ENCODE measurements around the gene SARM1. TPM values are rescaled to one million over a fixed set of nuclear protein-coding genes. Genes with fewer than 3 reads are reported as not detected.

SARM1 gene
- total RNA-seq, 2 donors from 2014 or later = 1.3 to 2.0 TPM

DNA sequence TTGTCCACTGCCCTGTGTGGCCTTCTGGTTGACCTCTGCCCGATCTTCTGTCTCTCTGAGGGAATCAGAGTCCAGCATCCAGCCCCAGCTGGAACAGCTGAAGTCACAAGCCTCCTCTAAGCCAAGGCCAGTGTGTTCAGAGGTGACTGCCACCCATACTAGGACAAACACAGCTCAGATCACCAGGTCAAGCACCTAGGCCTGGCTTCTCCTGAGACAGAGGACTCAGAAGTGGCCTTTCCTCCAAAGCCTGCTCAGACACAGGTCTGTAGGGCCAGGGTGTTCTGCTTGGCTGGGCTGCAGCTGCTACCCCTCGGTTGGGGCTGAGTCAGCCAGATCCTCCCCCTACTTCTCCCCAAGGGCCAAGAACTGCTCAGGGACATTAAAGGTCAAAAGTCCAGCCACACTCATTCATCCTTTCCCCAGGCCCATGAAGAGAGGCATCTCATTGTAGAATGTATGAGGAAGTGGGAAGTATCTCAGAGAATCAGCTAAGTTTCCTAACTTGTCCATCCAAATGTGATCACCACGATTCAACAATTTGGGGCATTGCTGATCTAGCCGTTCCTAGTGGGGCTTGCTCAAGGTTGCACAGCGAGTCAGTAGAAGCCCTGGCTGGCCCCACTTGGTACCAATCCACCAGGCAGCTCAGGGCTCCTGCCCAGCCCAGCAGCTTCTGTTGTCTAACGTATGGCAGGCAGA lies 26.9 kb downstream of the SARM1 start:
- no peaks in the 10 kb centered on the region for H3K9me3 Mint-ChIP-seq
- no peak overlapping the region for H3K27ac Mint-ChIP-seq
- peaks cover 4% of the 10 kb centered on the region for H3K4me1 ChIP-seq (ENCODE audit: control insufficient read depth, insufficient read depth, low read length)
- peak overlapping the region; percentile 53 for H3K27ac ChIP-seq (ENCODE audit: low read depth, low read length)
- H3K36me3 Mint-ChIP-seq (ENCODE audit: low read depth) = peaks cover 6% of the 10 kb centered on the region
- TF ChIP-seq, protein P1, sequence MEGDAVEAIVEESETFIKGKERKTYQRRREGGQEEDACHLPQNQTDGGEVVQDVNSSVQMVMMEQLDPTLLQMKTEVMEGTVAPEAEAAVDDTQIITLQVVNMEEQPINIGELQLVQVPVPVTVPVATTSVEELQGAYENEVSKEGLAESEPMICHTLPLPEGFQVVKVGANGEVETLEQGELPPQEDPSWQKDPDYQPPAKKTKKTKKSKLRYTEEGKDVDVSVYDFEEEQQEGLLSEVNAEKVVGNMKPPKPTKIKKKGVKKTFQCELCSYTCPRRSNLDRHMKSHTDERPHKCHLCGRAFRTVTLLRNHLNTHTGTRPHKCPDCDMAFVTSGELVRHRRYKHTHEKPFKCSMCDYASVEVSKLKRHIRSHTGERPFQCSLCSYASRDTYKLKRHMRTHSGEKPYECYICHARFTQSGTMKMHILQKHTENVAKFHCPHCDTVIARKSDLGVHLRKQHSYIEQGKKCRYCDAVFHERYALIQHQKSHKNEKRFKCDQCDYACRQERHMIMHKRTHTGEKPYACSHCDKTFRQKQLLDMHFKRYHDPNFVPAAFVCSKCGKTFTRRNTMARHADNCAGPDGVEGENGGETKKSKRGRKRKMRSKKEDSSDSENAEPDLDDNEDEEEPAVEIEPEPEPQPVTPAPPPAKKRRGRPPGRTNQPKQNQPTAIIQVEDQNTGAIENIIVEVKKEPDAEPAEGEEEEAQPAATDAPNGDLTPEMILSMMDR (conservative IDR thresholded peaks at IDR 0.05) = no peak
- H3K9ac ChIP-seq (ENCODE audit: extremely low read depth, low read length, poor library complexity, severe bottlenecking) = no peak overlapping the region
- WGBS, 2 experiments (ENCODE audit: insufficient coverage in 1 of 2, insufficient read length in 1 of 2) = 89 to 91% methylated on average over 6 of the region's 6 CpGs
- no peaks in the 10 kb centered on the region for H3K27me3 ChIP-seq (ENCODE audit: control insufficient read depth, insufficient read depth, low read length, poor library complexity, severe bottlenecking)
- H3K36me3 ChIP-seq (ENCODE audit: control insufficient read depth, insufficient read depth, low read length) = no peaks in the 10 kb centered on the region
- H3K27me3 Mint-ChIP-seq (ENCODE audit: insufficient read depth) = no peaks in the 10 kb centered on the region
- H3K4me1 Mint-ChIP-seq = peaks cover 30% of the 10 kb centered on the region
- H3K9me3 ChIP-seq (ENCODE audit: control insufficient read depth, low read length) = no peaks in the 10 kb centered on the region
- H3K4me3 Mint-ChIP-seq = no peak overlapping the region
- H3K4me3 ChIP-seq (ENCODE audit: low read length) = no peak overlapping the region
- no peak for DNase-seq

DNA sequence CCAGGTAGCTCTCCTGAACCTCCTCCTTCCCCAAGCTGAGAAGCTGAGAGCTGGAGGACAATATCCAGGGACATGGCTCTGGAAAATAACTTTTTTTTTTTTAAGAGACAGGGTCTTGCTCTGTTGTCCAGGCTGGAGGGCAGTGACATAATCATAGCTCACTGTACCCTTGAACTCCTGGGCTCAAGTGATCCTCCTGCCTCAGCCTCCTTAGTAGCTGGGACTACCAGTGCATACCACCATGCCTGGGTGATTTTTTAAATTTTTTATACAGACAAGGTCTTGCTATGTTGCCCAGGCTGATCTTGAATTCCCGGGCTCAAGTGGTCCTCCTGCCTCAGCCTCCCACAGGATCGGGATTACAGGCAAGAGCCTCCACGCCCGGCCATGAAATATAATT lies 28.3 kb downstream of the SARM1 start:
- Mint-ChIP-seq H3K4me3 (no peak overlapping the region), H3K9me3 (no peaks in the 10 kb centered on the region), H3K27ac (no peak overlapping the region), H3K4me1 (peaks cover 29% of the 10 kb centered on the region), H3K27me3 (ENCODE audit: insufficient read depth) (peaks cover 6% of the 10 kb centered on the region), H3K36me3 (ENCODE audit: low read depth) (peaks cover 6% of the 10 kb centered on the region)
- no peaks in the 10 kb centered on the region for H3K36me3 ChIP-seq (ENCODE audit: control insufficient read depth, insufficient read depth, low read length)
- H3K27me3 ChIP-seq (ENCODE audit: control insufficient read depth, insufficient read depth, low read length, poor library complexity, severe bottlenecking) = no peaks in the 10 kb centered on the region
- H3K9me3 ChIP-seq (ENCODE audit: control insufficient read depth, low read length) = no peaks in the 10 kb centered on the region
- no peak overlapping the region for H3K9ac ChIP-seq (ENCODE audit: extremely low read depth, low read length, poor library complexity, severe bottlenecking)
- peaks cover 5% of the 10 kb centered on the region for H3K4me1 ChIP-seq (ENCODE audit: control insufficient read depth, insufficient read depth, low read length)
- DNase-seq = no peak
- TF ChIP-seq, protein P1 (conservative IDR thresholded peaks at IDR 0.05) = no peak
- no peak overlapping the region for H3K4me3 ChIP-seq (ENCODE audit: low read length)
- H3K27ac ChIP-seq (ENCODE audit: low read depth, low read length) = no peak overlapping the region
- WGBS, 2 experiments (ENCODE audit: insufficient coverage in 1 of 2, insufficient read length in 1 of 2) = 77 to 88% methylated on average over 1 to 4 of the region's 4 CpGs

DNA sequence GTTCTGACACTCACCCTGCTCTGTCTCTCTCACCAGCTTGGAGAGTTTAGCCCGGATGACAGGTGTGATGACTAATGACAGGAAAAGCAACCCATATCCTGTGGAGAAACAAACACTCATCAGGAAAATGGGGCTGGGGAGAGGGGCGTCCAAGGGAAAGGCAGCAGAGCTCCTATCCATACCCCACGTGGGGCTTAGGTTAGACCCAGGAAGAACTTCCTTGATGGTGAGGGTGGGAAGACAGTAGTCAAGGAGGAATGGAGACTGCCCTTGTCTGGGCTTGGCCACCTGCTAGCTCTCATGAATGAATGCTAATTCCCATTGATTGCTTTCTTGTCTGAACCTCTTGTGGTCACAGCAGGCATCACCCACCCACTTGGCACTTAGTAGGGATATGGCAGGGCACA lies 30.7 kb downstream of the SARM1 start:
- WGBS, 2 experiments (ENCODE audit: insufficient coverage in 1 of 2, insufficient read length in 1 of 2) = 46 to 50% methylated on average over 2 to 3 of the region's 3 CpGs
- Histone ChIP-seq H3K9ac (ENCODE audit: extremely low read depth, low read length, poor library complexity, severe bottlenecking) (no peak overlapping the region), H3K27me3 (ENCODE audit: control insufficient read depth, insufficient read depth, low read length, poor library complexity, severe bottlenecking) (no peaks in the 10 kb centered on the region), H3K27ac (ENCODE audit: low read depth, low read length) (no peak overlapping the region), H3K9me3 (ENCODE audit: control insufficient read depth, low read length) (no peaks in the 10 kb centered on the region), H3K4me3 (ENCODE audit: low read length) (no peak overlapping the region), H3K4me1 (ENCODE audit: control insufficient read depth, insufficient read depth, low read length) (peaks cover 9% of the 10 kb centered on the region), H3K36me3 (ENCODE audit: control insufficient read depth, insufficient read depth, low read length) (no peaks in the 10 kb centered on the region)
- Mint-ChIP-seq H3K27me3 (ENCODE audit: insufficient read depth) (peaks cover 9% of the 10 kb centered on the region), H3K4me1 (peaks cover 32% of the 10 kb centered on the region), H3K36me3 (ENCODE audit: low read depth) (peaks cover 6% of the 10 kb centered on the region), H3K9me3 (no peaks in the 10 kb centered on the region), H3K4me3 (no peak overlapping the region), H3K27ac (no peak overlapping the region)
- DNase-seq = peak; percentile 92
- TF ChIP-seq, protein P1 (conservative IDR thresholded peaks at IDR 0.05) = peak; percentile 21
